Activated CD8-positive, alpha-beta T cell treated with anti-CD3 and anti-CD28 coated beads for 36 hours (primary cell): ENCODE results near the gene TLR8. TPM values are rescaled to one million over a fixed set of nuclear protein-coding genes. Genes with fewer than 3 reads are reported as not detected.
"Not testable (repeated sequence)": the region's sequence is repeated elsewhere in the genome, so short reads cannot be mapped to it uniquely, and the experiment has no call there.

ENCODE experiments used
- ATAC-seq: fragments of 200-7000 bp; cut with Tn5 transposase; one replicate; pipeline ENCODE4 v1.10.0; 2021; ENCODE audit warnings: mild to moderate bottlenecking, moderate library complexity
- CTCF ChIA-PET: fragments of 350-600 bp; sonication (Branson Sonifier 250); formaldehyde crosslinking; loops from one replicate; lab custom pipeline; 2021; ENCODE audit warnings: antibody characterized with exemption; lab: Charles Lee
- POLR2A ChIA-PET: fragments of 350-600 bp; sonication (Branson Sonifier 250); formaldehyde crosslinking; loops from one replicate; lab custom pipeline; 2021; ENCODE audit warnings: antibody characterized with exemption; lab: Charles Lee
- DNase-seq: peaks from one replicate; pipeline ENCODE4 v3.0.0-alpha.2; 2020
- H3K27ac Mint-ChIP-seq: one replicate; pipeline ENCODE4 v1.8.0; 2021; ENCODE audit warnings: mild to moderate bottlenecking, mixed read lengths
- H3K27me3 Mint-ChIP-seq: one replicate; pipeline ENCODE4 v1.8.0; 2021; ENCODE audit warnings: mixed read lengths
- H3K36me3 Mint-ChIP-seq: one replicate; pipeline ENCODE4 v1.8.0; 2021; ENCODE audit warnings: low read depth, mixed read lengths
- H3K4me1 Mint-ChIP-seq: one replicate; pipeline ENCODE4 v1.8.0; 2021; ENCODE audit warnings: low read depth, mixed read lengths
- H3K4me3 Mint-ChIP-seq: one replicate; pipeline ENCODE4 v1.8.0; 2021; ENCODE audit warnings: mild to moderate bottlenecking, moderate library complexity, mixed read lengths
- H3K9me3 Mint-ChIP-seq: one replicate; pipeline ENCODE4 v1.8.0; 2021; ENCODE audit warnings: mixed read lengths
- intact Hi-C: fragments of 100-400 bp; cut with micrococcal nuclease; formaldehyde crosslinking; loops from one replicate; pipeline ENCODE4 v1.10.0; 2022
- total RNA-seq, 2 experiments: library from RNA; stranded (reverse); gene quantifications; one replicate each; pipeline ENCODE4 v1.2.3, GENCODE V29; 2021
- TF ChIP-seq, protein P1 (sequence below): fragments of 200-600 bp; IDR thresholded peaks from one replicate; pipeline ENCODE4 v1.8.0; 2022; ENCODE audit warnings: antibody characterized with exemption, mild to moderate bottlenecking

The TLR8 gene
- total RNA-seq, 2 experiments from 2014 or later, result not detected

DNA sequence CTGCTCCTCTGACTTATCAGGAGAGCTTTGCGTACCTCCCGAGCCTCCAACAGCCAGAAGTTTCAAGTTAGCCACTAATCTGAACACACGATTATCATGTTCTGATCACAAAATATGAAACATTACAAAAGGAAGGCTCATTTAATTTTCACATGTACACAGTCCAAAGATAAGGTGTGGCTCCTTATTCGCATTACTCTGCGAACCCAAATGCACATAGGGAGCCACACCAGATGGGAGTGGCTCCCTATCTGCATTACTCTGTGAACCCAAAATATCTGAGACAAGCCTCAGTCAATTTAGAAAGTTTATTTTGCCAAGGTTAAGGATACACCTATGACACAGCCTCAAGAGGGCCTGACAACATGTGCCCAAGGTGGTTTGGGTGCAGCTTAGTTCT is 28.4 kb downstream of the TLR8 start:
- intact Hi-C loops, result no loop called here
- H3K27ac Mint-ChIP-seq, result no peak overlapping the region

DNA sequence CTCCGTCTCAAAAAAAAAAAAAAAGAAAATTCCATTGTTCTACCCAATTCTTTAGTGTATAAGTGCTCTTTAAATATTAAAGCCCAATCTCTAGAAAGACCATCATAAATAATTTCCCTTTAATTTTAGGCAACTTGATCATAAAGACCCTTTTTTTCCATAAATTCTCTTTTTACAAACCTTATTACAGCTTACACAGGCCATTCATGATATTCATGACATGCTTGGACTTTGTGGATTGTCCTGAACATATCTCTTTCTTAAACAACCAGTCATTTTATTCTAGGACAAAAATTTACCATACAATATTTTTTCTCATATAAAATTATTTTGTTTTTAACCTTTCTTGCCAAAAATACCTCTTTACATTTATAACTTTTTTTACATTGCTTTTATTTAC is 30.5 kb downstream of the TLR8 start:
- Mint-ChIP-seq H3K36me3 (no peaks in the 10 kb centered on the region), H3K4me3 (no peak overlapping the region), H3K27me3 (no peaks in the 10 kb centered on the region), H3K27ac (no peak overlapping the region), H3K9me3 (no peaks in the 10 kb centered on the region), H3K4me1 (no peaks in the 10 kb centered on the region)
- TF ChIP-seq, protein P1, sequence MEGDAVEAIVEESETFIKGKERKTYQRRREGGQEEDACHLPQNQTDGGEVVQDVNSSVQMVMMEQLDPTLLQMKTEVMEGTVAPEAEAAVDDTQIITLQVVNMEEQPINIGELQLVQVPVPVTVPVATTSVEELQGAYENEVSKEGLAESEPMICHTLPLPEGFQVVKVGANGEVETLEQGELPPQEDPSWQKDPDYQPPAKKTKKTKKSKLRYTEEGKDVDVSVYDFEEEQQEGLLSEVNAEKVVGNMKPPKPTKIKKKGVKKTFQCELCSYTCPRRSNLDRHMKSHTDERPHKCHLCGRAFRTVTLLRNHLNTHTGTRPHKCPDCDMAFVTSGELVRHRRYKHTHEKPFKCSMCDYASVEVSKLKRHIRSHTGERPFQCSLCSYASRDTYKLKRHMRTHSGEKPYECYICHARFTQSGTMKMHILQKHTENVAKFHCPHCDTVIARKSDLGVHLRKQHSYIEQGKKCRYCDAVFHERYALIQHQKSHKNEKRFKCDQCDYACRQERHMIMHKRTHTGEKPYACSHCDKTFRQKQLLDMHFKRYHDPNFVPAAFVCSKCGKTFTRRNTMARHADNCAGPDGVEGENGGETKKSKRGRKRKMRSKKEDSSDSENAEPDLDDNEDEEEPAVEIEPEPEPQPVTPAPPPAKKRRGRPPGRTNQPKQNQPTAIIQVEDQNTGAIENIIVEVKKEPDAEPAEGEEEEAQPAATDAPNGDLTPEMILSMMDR, result no peak
- CTCF ChIA-PET, result interaction anchor here (3.9 kb wide), 1 partner anchor 10 kb away, joined by 22 read pairs; no protein-coding TSS in a partner anchor
- POLR2A ChIA-PET, result no interaction called here
- no peak for ATAC-seq
- DNase-seq, result no peak
- intact Hi-C loops, result no loop called here

More for the DNA sequence above, 28.4 kb downstream of the TLR8 start:
- H3K4me1 Mint-ChIP-seq, result peaks cover 2% of the 10 kb centered on the region
- TF ChIP-seq, protein P1, result no peak
- CTCF ChIA-PET, result no interaction called here
- H3K27me3 Mint-ChIP-seq, result no peaks in the 10 kb centered on the region
- DNase-seq, result no peak
- no peak for ATAC-seq
- H3K36me3 Mint-ChIP-seq, result no peaks in the 10 kb centered on the region
- H3K4me3 Mint-ChIP-seq, result no peak overlapping the region
- H3K9me3 Mint-ChIP-seq, result no peaks in the 10 kb centered on the region
- POLR2A ChIA-PET, result no interaction called here

DNA sequence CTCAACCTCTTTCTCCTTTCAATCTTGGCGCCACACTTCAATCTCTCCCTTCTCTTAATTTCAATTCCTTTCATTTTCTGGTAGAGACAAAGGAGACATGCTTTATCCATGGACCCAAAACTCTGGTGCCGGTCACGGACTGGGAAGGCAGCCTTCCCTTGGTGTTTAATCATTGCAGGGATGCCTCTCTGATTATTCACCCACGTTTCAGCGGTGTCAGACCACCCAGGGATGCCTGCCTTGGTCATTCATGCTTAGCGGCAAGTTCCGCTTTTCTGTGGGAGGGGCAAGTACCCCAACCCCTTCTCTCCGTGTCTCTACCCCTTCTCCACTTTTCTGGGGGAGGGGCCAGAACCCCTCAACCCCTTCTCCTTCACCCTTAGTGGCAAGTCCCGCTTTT is 34.1 kb downstream of the TLR8 start:
- POLR2A ChIA-PET, H3K27me3 Mint-ChIP-seq: not testable (repeated sequence)

DNA sequence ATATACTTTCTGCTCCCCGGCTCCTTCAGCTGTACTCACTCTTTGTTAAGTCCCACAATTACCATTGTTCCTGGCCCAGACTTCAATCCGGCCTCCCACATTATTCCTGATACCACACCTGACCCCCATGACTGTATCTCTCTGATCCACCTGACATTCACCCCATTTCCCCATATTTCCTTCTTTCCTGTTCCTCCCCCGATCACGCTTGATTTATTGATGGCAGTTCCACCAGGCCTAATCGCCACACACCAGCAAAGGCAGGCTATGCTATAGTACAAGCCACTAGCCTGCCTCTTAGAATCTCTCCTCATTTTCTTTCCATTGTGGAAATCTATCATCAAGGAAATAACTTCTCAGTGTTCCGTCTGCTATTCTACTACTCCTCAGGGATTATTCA is 37.2 kb downstream of the TLR8 start:
- H3K36me3 Mint-ChIP-seq, H3K4me3 Mint-ChIP-seq, ATAC-seq, DNase-seq, H3K27me3 Mint-ChIP-seq, CTCF ChIA-PET, H3K9me3 Mint-ChIP-seq, H3K27ac Mint-ChIP-seq, POLR2A ChIA-PET, intact Hi-C loops: not testable (repeated sequence)
- H3K4me1 Mint-ChIP-seq, result peaks cover 24% of the 10 kb centered on the region

More for the DNA sequence above, 34.1 kb downstream of the TLR8 start:
- H3K4me1 Mint-ChIP-seq, H3K4me3 Mint-ChIP-seq, H3K36me3 Mint-ChIP-seq, ATAC-seq, intact Hi-C loops, DNase-seq, CTCF ChIA-PET, H3K9me3 Mint-ChIP-seq, H3K27ac Mint-ChIP-seq: not testable (repeated sequence)

DNA sequence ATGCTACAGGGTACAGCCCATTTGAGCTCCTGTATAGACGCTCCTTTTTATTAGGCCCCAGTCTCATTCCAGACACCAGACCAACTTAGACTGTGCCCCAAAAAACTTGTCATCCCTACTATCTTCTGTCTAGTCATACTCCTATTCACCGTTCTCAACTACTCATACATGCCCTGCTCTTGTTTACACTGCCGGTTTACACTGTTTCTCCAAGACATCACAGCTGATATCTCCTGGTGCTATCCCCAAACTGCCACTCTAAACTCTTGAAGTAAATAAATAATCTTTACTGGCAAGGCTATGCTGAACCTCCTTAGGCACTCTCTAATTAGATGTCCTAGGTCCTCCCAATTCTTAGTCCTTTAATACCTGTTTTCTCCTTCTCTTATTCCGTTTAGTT is 38.0 kb downstream of the TLR8 start:
- DNase-seq, intact Hi-C loops, H3K27ac Mint-ChIP-seq, H3K9me3 Mint-ChIP-seq, H3K27me3 Mint-ChIP-seq, POLR2A ChIA-PET, H3K4me3 Mint-ChIP-seq, H3K36me3 Mint-ChIP-seq, ATAC-seq: not testable (repeated sequence)
- CTCF ChIA-PET, result interaction anchor here (2.2 to 10.1 kb wide), 2 partner anchors 23 to 27 kb away, joined by 6 to 150 read pairs; partner anchors contain the start of gene TMSB4X
- peaks cover 33% of the 10 kb centered on the region for H3K4me1 Mint-ChIP-seq

DNA sequence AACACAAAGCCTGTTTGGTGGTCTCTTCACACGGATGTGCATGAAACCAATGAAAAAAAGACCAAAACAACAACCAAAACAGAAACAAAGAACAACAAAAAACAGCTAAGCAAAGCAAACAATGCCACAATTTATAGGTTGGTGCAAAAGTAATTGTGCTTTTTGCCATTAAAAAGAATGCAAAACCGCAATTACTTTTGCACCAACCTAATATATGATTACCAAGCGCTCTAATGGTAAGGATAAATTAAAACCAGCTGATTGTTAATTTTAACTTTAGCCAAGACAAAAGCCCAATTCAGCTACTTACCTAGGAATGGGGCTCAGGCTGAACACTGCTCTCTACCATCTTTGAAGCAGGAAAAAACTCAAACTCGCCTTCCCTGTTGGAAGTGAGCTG is 39.1 kb downstream of the TLR8 start:
- CTCF ChIA-PET, result interaction anchor here (1.2 to 10.1 kb wide), 16 partner anchors 11 to 547 kb away, joined by 3 to 150 read pairs (median 10); partner anchors contain the start of gene TMSB4X
- H3K4me3 Mint-ChIP-seq, result no peak overlapping the region
- intact Hi-C loops, result no loop called here
- TF ChIP-seq, protein P1, result no peak
- DNase-seq (no peak), ATAC-seq (no peak)
- no peak overlapping the region for H3K27ac Mint-ChIP-seq
- POLR2A ChIA-PET, result interaction anchor here (0.7 to 15.9 kb wide), 2 partner anchors 28 to 29 kb away, joined by 3 to 621 read pairs; partner anchors contain the start of gene TMSB4X
- no peaks in the 10 kb centered on the region for H3K27me3 Mint-ChIP-seq
- no peaks in the 10 kb centered on the region for H3K36me3 Mint-ChIP-seq
- H3K4me1 Mint-ChIP-seq, result peaks cover 42% of the 10 kb centered on the region
- no peaks in the 10 kb centered on the region for H3K9me3 Mint-ChIP-seq
